ENCODE data around the gene MINDY4. TPM values are rescaled to one million over a fixed set of nuclear protein-coding genes. Genes with fewer than 3 reads are reported as not detected.

Gene MINDY4
- total RNA-seq, 2 donors from 2014 or later = 1.6 to 1.8 TPM

DNA sequence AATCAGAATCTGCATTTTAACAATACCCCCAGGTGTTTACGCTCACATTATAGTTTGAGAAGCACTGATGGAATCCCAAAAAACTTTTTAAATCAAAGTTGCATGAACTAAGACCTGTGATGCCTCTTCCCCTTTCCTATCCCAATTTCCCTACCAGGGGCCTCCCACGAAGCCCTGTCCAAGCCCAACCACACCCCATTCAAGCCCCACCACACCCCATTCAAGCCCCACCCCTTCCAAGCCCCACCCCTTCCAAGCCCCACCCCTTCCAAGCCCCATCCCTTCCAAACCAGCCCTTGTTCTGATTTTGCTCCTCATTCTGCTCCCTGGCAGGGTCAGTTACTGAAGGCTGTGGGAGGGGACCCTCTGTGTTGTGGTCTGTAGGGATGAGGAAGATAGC is 130.6 kb downstream of the MINDY4 start:
- Mint-ChIP-seq H3K36me3 (ENCODE audit: low read depth) (no peaks in the 10 kb centered on the region), H3K27me3 (peaks cover 6% of the 10 kb centered on the region), H3K27ac (no peak overlapping the region), H3K4me3 (no peak overlapping the region), H3K4me1 (no peaks in the 10 kb centered on the region)
- no peak for ATAC-seq
- H3K9me3 ChIP-seq (ENCODE audit: control insufficient read depth, low read length, poor library complexity, severe bottlenecking) = no peaks in the 10 kb centered on the region
- no peak for DNase-seq

DNA sequence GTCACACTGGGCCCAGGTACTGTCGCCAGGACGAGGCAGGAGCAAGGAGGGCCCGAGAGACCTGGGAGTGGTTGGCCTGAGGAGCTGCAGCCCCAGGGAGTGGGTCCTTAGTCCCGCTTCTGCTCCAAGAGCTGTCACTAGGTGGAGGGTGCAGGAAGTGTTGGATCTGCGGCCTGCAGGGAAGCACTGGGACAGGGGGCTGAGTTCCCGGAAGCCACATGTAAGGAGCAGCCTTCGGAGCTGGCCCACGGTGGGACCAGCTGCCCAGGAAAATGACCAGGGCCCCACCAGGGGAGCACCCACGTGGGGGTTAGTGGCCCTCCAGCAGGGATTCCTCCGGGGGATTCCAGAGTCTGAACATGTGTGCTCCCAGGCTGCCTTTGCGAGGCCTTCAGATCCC is 131.2 kb downstream of the MINDY4 start:
- no peaks in the 10 kb centered on the region for H3K36me3 Mint-ChIP-seq (ENCODE audit: low read depth)
- no peak overlapping the region for H3K27ac Mint-ChIP-seq
- ATAC-seq (no peak), DNase-seq (no peak)
- no peaks in the 10 kb centered on the region for H3K9me3 ChIP-seq (ENCODE audit: control insufficient read depth, low read length, poor library complexity, severe bottlenecking)
- H3K4me1 Mint-ChIP-seq = no peaks in the 10 kb centered on the region
- peaks cover 4% of the 10 kb centered on the region for H3K27me3 Mint-ChIP-seq
- no peak overlapping the region for H3K4me3 Mint-ChIP-seq

DNA sequence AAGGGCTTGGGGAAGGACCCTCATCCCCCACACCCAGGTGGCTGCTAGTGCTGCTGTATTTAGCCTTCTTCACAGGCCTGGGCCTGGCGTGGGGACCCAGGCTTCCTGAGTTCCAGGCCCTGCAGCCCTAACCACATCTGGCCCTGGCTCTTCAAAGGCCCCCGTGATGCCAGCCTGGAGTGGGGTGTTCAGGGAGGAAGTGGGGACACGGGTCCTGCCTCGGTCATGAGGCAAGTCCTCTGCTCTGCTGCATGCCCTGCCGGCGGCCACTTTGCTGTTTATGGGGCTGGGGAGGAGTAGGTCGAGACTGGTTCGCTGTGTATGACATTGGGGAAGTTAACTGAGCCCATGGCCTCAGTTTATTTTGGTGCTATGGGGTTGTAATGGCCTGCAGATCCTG is 131.9 kb downstream of the MINDY4 start:
- DNase-seq = no peak
- no peak overlapping the region for H3K4me3 Mint-ChIP-seq

DNA sequence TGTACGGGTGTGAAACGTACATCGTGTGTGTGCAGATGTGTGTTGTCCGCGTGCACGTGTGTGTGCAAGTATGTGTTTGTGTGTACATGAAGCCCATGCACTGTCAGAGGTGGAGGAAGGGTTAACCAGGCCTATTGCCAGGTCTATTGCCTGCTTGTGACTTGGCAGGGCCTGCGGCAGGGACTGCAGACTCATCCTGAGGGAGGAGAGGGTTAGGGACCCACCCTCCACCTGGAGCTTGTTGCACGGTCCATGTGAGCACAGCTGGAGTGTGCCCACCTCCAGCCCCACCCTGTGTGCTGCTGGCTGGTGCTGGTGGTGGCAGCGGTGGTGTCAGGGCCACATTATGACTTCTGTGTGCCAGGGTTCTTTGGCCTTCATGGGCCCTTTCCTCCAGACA is 133.3 kb downstream of the MINDY4 start:
- DNase-seq (no peak), ATAC-seq (no peak)
- no peaks in the 10 kb centered on the region for H3K4me1 Mint-ChIP-seq
- peaks cover 4% of the 10 kb centered on the region for H3K27me3 Mint-ChIP-seq
- no peak overlapping the region for H3K27ac Mint-ChIP-seq
- H3K36me3 Mint-ChIP-seq (ENCODE audit: low read depth) = no peaks in the 10 kb centered on the region
- no peak overlapping the region for H3K4me3 Mint-ChIP-seq
- no peaks in the 10 kb centered on the region for H3K9me3 ChIP-seq (ENCODE audit: control insufficient read depth, low read length, poor library complexity, severe bottlenecking)

More for the DNA sequence above, 131.9 kb downstream of the MINDY4 start:
- peaks cover 4% of the 10 kb centered on the region for H3K27me3 Mint-ChIP-seq
- H3K27ac Mint-ChIP-seq = no peak overlapping the region
- H3K4me1 Mint-ChIP-seq = no peaks in the 10 kb centered on the region
- H3K36me3 Mint-ChIP-seq (ENCODE audit: low read depth) = no peaks in the 10 kb centered on the region
- ATAC-seq = no peak
- H3K9me3 ChIP-seq (ENCODE audit: control insufficient read depth, low read length, poor library complexity, severe bottlenecking) = no peaks in the 10 kb centered on the region

DNA sequence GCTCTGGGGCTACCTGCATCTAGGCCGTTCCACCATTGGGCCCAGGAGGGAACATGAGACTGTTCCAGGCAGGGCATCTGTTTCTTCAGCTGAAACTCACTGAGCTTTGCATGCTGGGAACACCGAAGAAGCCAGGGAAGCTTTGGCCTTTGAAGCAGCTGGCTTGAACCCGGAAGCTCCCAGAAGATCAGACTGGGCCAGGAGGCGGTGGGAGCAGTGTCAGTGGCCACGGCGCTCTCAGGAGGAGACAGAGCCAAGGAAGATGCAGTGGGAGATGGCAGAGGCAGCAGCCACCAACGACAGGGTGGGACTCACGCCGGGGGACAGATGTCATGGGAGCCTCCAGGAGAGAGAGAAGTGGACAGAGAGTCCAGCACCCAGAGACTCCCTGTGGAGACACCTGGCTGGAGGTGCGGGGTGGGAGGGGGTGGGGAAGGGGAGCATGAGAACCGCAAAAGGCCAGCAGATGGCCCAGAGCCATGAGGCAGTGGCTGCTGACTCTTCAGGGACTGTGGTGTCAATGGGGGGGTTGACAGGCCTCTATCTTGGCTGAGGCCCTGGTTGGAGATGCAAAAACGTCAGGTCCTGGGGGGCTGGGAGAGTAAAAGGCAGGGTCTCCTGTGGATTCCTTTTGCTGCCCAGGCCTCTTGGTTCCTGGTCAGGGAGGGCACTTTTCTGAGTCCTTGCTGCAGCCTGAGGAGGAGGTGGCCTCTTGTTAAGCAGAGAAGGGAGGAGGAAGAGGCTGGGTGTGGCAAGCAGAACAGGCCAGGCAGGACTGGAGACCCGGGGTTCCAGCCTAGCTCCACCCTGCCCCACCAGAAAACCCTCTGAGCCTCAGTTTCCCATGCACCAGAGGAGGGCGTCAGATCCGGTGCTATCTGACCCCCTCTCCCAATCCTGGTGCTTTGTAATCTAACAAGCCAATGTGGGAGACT is 134.1 kb downstream of the MINDY4 start:
- Mint-ChIP-seq H3K27ac (no peak overlapping the region), H3K27me3 (peaks cover 5% of the 10 kb centered on the region), H3K4me3 (no peak overlapping the region), H3K36me3 (ENCODE audit: low read depth) (no peaks in the 10 kb centered on the region), H3K4me1 (no peaks in the 10 kb centered on the region)
- DNase-seq (no peak), ATAC-seq (no peak)
- H3K9me3 ChIP-seq (ENCODE audit: control insufficient read depth, low read length, poor library complexity, severe bottlenecking) = no peaks in the 10 kb centered on the region

DNA sequence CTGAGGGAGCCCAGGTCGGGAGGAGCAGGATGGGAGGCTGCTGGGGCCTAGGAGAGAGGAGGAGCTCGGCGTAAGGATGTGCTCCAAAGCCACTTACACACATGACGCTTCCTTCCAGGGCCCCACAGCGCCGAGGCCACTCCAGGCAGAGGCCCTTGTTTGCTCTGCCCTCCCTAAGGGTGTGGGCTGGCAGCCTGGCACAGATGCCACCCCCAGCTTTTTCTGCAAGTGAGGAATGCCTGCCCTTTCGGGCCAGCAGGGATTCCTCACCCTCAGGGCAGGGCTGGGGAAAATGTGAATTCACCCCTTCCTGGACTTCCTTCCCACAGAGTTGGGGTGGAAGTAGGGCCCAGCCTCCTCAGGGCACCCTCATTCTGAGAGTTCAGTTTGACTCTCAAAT is 134.8 kb downstream of the MINDY4 start:
- DNase-seq = no peak
- Mint-ChIP-seq H3K4me1 (peaks cover 3% of the 10 kb centered on the region), H3K27ac (no peak overlapping the region), H3K4me3 (no peak overlapping the region), H3K27me3 (peaks cover 10% of the 10 kb centered on the region), H3K36me3 (ENCODE audit: low read depth) (peaks cover 3% of the 10 kb centered on the region)
- no peaks in the 10 kb centered on the region for H3K9me3 ChIP-seq (ENCODE audit: control insufficient read depth, low read length, poor library complexity, severe bottlenecking)
- ATAC-seq = no peak

DNA sequence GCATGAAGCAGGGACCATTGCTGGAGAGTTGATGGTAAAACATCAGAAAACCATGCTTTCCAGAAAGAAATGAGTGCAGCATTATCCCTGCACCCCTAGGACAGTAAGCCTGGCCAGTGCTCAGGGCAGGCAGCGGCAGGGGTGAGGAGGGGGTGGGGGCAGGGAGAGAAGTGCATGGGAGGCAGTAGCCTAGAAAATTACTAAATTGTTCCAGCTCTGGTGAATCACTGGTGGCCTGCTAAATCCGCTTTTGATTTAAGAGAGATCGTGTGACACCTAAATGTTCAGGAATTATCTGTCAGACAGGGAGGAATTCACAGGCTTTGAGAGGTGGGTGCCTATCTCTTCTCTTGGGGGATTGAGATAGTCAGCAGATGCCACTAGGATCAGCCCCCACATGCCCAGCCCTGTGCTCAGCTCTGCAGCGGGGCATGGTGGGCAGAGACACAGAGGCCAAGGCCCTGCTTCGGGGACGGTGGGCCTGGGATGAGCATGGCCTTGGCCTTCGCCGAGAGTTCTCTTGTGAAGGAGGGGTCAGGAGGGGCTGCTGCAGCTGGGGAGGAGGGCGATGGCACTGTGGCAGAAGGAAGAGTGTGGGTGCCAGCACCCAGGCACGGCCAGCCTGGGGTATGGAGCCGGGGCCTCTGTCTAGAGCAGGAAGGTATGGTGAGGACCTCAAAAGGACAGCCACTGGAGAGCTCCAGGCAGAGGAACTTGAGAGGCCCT is 135.5 kb downstream of the MINDY4 start:
- Mint-ChIP-seq H3K27me3 (peaks cover 9% of the 10 kb centered on the region), H3K27ac (no peak overlapping the region), H3K36me3 (ENCODE audit: low read depth) (peaks cover 3% of the 10 kb centered on the region), H3K4me1 (peaks cover 3% of the 10 kb centered on the region), H3K4me3 (no peak overlapping the region)
- no peak for ATAC-seq
- H3K9me3 ChIP-seq (ENCODE audit: control insufficient read depth, low read length, poor library complexity, severe bottlenecking) = no peaks in the 10 kb centered on the region
- no peak for DNase-seq

DNA sequence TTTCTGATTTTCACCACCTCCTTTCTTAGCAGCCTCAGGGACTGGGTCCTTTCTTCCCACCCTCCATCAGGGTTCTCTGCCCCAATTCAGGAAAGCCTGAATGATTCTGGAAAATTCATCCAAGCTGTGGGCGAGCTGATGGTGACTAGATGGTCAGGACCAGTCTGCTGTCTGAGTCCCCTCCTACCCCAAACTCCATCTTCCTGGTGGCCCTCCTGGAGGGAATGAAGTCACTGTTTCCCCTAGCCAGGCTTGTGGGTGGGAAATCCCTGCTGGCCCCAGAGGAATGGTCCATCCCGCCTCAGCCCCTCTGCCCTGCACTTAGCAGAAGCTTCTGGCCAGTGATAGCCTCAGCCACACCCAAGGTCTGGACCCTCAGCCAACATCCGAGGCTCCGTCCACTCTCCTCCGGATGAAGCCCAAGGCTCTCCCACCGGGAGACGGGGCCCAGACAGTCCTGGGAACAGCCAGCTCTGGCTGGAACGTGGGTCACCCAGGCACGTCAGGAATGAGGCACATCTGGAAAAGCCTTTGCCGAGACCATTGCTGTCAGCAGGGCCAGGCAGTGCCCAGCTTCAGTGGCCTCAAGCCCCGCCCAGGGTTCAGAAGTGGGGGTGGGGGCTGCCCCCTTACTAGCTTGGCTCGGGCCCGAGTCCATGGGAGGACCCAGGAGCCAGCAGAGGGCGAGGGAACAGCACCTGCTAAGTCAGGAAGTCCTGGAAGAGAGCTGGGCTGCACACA is 136.5 kb downstream of the MINDY4 start:
- Mint-ChIP-seq H3K4me3 (no peak overlapping the region), H3K27ac (no peak overlapping the region), H3K4me1 (peaks cover 3% of the 10 kb centered on the region), H3K36me3 (ENCODE audit: low read depth) (peaks cover 3% of the 10 kb centered on the region), H3K27me3 (peaks cover 12% of the 10 kb centered on the region)
- no peaks in the 10 kb centered on the region for H3K9me3 ChIP-seq (ENCODE audit: control insufficient read depth, low read length, poor library complexity, severe bottlenecking)
- DNase-seq = no peak
- no peak for ATAC-seq

DNA sequence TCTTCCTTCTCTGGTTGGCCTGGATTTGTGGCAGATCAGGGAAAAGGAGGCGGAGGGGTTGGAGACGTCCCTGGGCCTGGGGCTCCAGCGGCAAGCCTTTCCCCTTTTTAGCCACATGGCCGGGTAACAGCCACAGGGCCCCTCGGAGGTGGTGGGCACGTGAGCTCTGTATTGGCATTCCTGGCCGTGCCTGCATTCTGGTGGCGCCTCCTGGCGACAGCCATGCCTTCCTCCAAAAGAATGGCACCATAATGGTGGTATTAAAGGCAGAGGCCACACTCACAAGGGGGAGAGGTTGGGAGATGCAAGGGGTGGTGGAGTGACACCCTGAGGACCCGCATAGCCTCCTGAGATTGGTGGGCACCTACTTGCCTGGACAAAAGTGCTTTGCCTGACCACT is 137.5 kb downstream of the MINDY4 start:
- Mint-ChIP-seq H3K4me3 (no peak overlapping the region), H3K36me3 (ENCODE audit: low read depth) (peaks cover 3% of the 10 kb centered on the region), H3K27ac (no peak overlapping the region), H3K4me1 (peaks cover 3% of the 10 kb centered on the region), H3K27me3 (peaks cover 17% of the 10 kb centered on the region)
- ATAC-seq (no peak), DNase-seq (no peak)
- H3K9me3 ChIP-seq (ENCODE audit: control insufficient read depth, low read length, poor library complexity, severe bottlenecking) = no peaks in the 10 kb centered on the region

DNA sequence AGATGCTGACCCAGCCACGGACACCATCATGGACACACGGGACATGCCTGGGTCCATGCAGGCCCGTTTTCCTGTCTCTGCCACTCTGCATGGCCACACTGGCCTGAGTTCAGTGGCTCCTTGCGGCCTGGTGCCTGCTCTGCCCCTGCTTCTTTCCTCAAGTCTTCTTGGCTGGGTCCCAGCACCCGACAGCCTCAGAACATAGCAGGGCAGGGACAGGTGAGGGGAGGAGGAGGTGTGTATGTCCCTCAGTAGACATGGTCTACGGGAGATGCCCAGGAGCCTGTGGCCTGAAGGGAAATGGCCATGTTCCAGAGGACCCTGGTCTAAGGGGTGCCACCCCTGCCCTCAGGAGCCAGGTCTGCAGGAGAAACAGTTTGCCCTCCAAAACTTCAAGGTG is 138.2 kb downstream of the MINDY4 start:
- no peak overlapping the region for H3K27ac Mint-ChIP-seq
- no peaks in the 10 kb centered on the region for H3K9me3 ChIP-seq (ENCODE audit: control insufficient read depth, low read length, poor library complexity, severe bottlenecking)
- ATAC-seq = no peak
- no peak for DNase-seq
- H3K36me3 Mint-ChIP-seq (ENCODE audit: low read depth) = peaks cover 3% of the 10 kb centered on the region
- H3K4me1 Mint-ChIP-seq = peaks cover 3% of the 10 kb centered on the region
- H3K4me3 Mint-ChIP-seq = no peak overlapping the region
- H3K27me3 Mint-ChIP-seq = peaks cover 19% of the 10 kb centered on the region

DNA sequence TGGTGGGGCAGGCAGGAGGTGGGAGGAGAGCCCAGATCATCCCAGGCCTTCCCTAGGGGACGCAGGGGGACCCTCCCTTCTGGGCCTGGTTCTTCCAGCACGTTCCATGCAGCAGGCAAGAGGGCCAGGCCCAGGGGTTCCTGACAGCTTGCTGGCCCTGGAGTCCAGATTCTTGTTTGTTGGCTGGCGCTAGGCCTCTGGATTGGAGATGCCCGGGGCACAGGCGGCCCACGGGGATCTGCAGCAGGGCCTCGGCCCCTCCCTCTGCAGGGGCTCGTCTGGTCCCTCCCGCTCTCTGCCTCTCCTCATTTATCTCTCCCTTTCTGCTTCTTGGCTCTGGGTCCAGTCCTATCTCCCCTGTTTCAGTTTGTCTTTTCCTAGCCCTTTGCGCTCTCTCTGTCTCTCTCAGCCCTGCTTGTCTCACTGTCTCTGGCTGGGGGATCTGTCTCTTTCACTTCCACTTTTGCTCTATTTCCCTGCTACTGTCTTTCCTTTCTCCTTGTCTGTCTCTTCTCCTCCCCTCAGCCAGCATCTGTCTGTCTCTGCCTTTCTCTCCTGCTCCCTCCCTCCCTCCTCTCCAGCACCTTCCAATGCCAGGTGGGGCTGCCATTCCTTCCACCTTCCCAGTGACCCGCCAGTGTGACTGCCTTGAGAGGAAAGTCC is 139.3 kb downstream of the MINDY4 start:
- Mint-ChIP-seq H3K4me3 (no peak overlapping the region), H3K27ac (no peak overlapping the region), H3K4me1 (peaks cover 6% of the 10 kb centered on the region), H3K36me3 (ENCODE audit: low read depth) (peaks cover 3% of the 10 kb centered on the region), H3K27me3 (peaks cover 21% of the 10 kb centered on the region)
- H3K9me3 ChIP-seq (ENCODE audit: control insufficient read depth, low read length, poor library complexity, severe bottlenecking) = no peaks in the 10 kb centered on the region
- ATAC-seq (no peak), DNase-seq (no peak)

DNA sequence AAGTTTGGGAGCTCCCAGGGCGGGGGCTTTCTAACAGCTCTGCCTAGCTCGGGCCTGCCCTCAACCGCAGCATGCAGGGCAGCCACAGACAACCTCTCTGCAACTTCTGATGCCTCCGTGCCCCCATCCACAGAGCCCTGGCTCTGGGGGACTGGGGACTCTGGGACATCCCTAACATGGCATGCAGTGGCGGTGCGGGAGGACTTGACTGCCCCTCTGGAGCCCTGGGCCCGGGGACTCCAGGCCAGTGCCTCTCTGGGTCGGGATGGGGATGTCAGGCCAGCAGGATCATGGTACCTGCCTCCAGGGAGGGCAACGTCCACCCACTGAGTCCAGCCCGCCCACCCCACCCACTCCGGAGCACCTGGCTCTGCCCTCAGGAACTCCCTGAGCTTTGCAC is 139.9 kb downstream of the MINDY4 start:
- no peak for DNase-seq
- ATAC-seq = no peak
- no peaks in the 10 kb centered on the region for H3K9me3 ChIP-seq (ENCODE audit: control insufficient read depth, low read length, poor library complexity, severe bottlenecking)
- peaks cover 21% of the 10 kb centered on the region for H3K27me3 Mint-ChIP-seq
- H3K27ac Mint-ChIP-seq = no peak overlapping the region
- peaks cover 6% of the 10 kb centered on the region for H3K4me1 Mint-ChIP-seq
- peaks cover 3% of the 10 kb centered on the region for H3K36me3 Mint-ChIP-seq (ENCODE audit: low read depth)
- no peak overlapping the region for H3K4me3 Mint-ChIP-seq

DNA sequence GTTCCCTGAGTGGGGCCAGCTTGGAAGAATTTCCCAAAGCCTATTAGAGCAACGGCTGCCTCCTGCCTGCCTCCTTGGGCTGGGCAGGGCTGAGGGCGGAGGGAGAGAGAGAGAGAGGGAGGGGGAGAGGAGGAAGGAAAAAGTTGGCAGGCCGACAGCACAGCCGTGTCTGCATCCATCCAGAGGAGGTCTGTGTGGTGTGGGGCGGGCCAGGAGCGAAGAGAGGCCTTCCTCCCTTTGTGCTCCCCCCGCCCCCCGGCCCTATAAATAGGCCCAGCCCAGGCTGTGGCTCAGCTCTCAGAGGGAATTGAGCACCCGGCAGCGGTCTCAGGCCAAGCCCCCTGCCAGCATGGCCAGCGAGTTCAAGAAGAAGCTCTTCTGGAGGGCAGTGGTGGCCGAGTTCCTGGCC is 140.3 kb downstream of the MINDY4 start, which contains the start of gene AQP1:
Gene AQP1 (plus strand): TSS at position 293 of the 409 bp plus-strand sequence. CDS start 57 bp downstream, at position 350.
- peaks cover 3% of the 10 kb centered on the region for H3K36me3 Mint-ChIP-seq (ENCODE audit: low read depth)

More for the DNA sequence above, 140.3 kb downstream of the MINDY4 start, which contains the start of gene AQP1:
- Mint-ChIP-seq H3K27ac (no peak within 1 kb of the TSS), H3K27me3 (peaks cover 21% of the 10 kb centered on the region), H3K4me1 (peaks cover 6% of the 10 kb centered on the region), H3K4me3 (peak within 1 kb of the TSS; percentile 19)
- no peaks in the 10 kb centered on the region for H3K9me3 ChIP-seq (ENCODE audit: control insufficient read depth, low read length, poor library complexity, severe bottlenecking)
- ATAC-seq (no peak), DNase-seq (no peak)
